Activated naive CD8-positive, alpha-beta T cell treated with anti-CD3 and anti-CD28 coated beads, Interleukin-2, amount 50 U/mL, for 24 hours (primary cell): ENCODE results near the gene OR1J4.
"Not testable (repeated sequence)": the region's sequence is repeated elsewhere in the genome, so short reads cannot be mapped to it uniquely, and the experiment has no call there.

ENCODE experiments used
- ATAC-seq: fragments of 150-1000 bp; cut with Tn5 transposase; one replicate; pipeline ENCODE4 v1.10.0; 2021
- DNase-seq: peaks from one replicate; pipeline ENCODE4 v3.0.0; 2021
- H3K27ac Mint-ChIP-seq: one replicate; pipeline ENCODE4 v1.8.0; 2021; ENCODE audit warnings: mild to moderate bottlenecking, mixed read lengths
- H3K27me3 Mint-ChIP-seq: one replicate; pipeline ENCODE4 v1.8.0; 2021; ENCODE audit warnings: mixed read lengths
- H3K36me3 Mint-ChIP-seq: one replicate; pipeline ENCODE4 v1.8.0; 2021; ENCODE audit warnings: low read depth, mixed read lengths
- H3K4me1 Mint-ChIP-seq: one replicate; pipeline ENCODE4 v1.8.0; 2021; ENCODE audit warnings: mixed read lengths
- H3K4me3 Mint-ChIP-seq: one replicate; pipeline ENCODE4 v1.8.0; 2021; ENCODE audit warnings: mild to moderate bottlenecking, moderate library complexity, mixed read lengths
- H3K9me3 Mint-ChIP-seq: one replicate; pipeline ENCODE4 v1.8.0; 2021; ENCODE audit warnings: mixed read lengths

The OR1J4 gene

GRCh38 chr9:122518841-122519240 lies at the start of gene OR1J4:
Gene OR1J4, plus strand, starts transcription at chr9:122519141. Its CDS starts 0 bp downstream, at chr9:122519141.
- DNase-seq, result no peak
- Mint-ChIP-seq H3K36me3 (no peaks in the 10 kb centered on the region), H3K27ac (no peak within 1 kb of the TSS), H3K4me3 (no peak within 1 kb of the TSS), H3K9me3 (no peaks in the 10 kb centered on the region), H3K27me3 (peaks cover 21% of the 10 kb centered on the region), H3K4me1 (no peaks in the 10 kb centered on the region)
- ATAC-seq, result no peak

- H3K27ac Mint-ChIP-seq, result no peak overlapping the region
- no peaks in the 10 kb centered on the region for H3K9me3 Mint-ChIP-seq
- H3K27me3 Mint-ChIP-seq, result peaks cover 21% of the 10 kb centered on the region
- no peak overlapping the region for H3K4me3 Mint-ChIP-seq
- H3K36me3 Mint-ChIP-seq, result no peaks in the 10 kb centered on the region
- no peak for ATAC-seq
- no peak for DNase-seq
- no peaks in the 10 kb centered on the region for H3K4me1 Mint-ChIP-seq
These were observed 44.4 kb upstream of the OR1J4 start for GRCh38 chr9:122474561-122474960.

- H3K27ac Mint-ChIP-seq, result no peak overlapping the region
- DNase-seq (no peak), ATAC-seq (no peak)
- no peak overlapping the region for H3K4me3 Mint-ChIP-seq
- H3K4me1 Mint-ChIP-seq, result no peaks in the 10 kb centered on the region
- peaks cover 26% of the 10 kb centered on the region for H3K27me3 Mint-ChIP-seq
- no peaks in the 10 kb centered on the region for H3K36me3 Mint-ChIP-seq
- H3K9me3 Mint-ChIP-seq, result no peaks in the 10 kb centered on the region
These were observed 43.2 kb upstream of the OR1J4 start for GRCh38 chr9:122475717-122476116.

- Mint-ChIP-seq H3K27ac (no peak overlapping the region), H3K4me1 (no peaks in the 10 kb centered on the region), H3K4me3 (no peak overlapping the region), H3K36me3 (no peaks in the 10 kb centered on the region), H3K27me3 (peaks cover 31% of the 10 kb centered on the region), H3K9me3 (no peaks in the 10 kb centered on the region)
- no peak for DNase-seq
- ATAC-seq, result peak; percentile 88
These were observed 41.6 kb upstream of the OR1J4 start for GRCh38 chr9:122477346-122477745.

- Mint-ChIP-seq H3K27ac (no peak within 1 kb of the TSS), H3K4me3 (no peak within 1 kb of the TSS), H3K27me3 (peaks cover 31% of the 10 kb centered on the region), H3K36me3 (no peaks in the 10 kb centered on the region), H3K4me1 (no peaks in the 10 kb centered on the region), H3K9me3 (no peaks in the 10 kb centered on the region)
- ATAC-seq (no peak), DNase-seq (no peak)
These were observed 41.1 kb upstream of the OR1J4 start, which contains the start of gene OR1J1 for GRCh38 chr9:122477826-122478225. Gene OR1J1, minus strand, starts transcription at chr9:122477926. Its CDS starts 0 bp downstream, at chr9:122477926.

GRCh38 chr9:122479062-122479461 lies 39.9 kb upstream of the OR1J4 start:
- Mint-ChIP-seq H3K4me1 (no peaks in the 10 kb centered on the region), H3K36me3 (no peaks in the 10 kb centered on the region), H3K27ac (no peak overlapping the region), H3K4me3 (no peak overlapping the region), H3K9me3 (no peaks in the 10 kb centered on the region), H3K27me3 (peaks cover 31% of the 10 kb centered on the region)
- no peak for DNase-seq
- no peak for ATAC-seq

GRCh38 chr9:122498883-122499288 lies 20.1 kb upstream of the OR1J4 start:
- peaks cover 3% of the 10 kb centered on the region for H3K9me3 Mint-ChIP-seq
- H3K27ac Mint-ChIP-seq, result no peak overlapping the region
- no peaks in the 10 kb centered on the region for H3K36me3 Mint-ChIP-seq
- peaks cover 12% of the 10 kb centered on the region for H3K27me3 Mint-ChIP-seq
- no peak overlapping the region for H3K4me3 Mint-ChIP-seq
- DNase-seq (no peak), ATAC-seq (peak; percentile 49)
- no peaks in the 10 kb centered on the region for H3K4me1 Mint-ChIP-seq

- no peak overlapping the region for H3K4me3 Mint-ChIP-seq
- H3K27me3 Mint-ChIP-seq, result peaks cover 16% of the 10 kb centered on the region
- H3K36me3 Mint-ChIP-seq, result no peaks in the 10 kb centered on the region
- DNase-seq (no peak), ATAC-seq (no peak)
- no peak overlapping the region for H3K27ac Mint-ChIP-seq
- H3K9me3 Mint-ChIP-seq, result no peaks in the 10 kb centered on the region
- H3K4me1 Mint-ChIP-seq, result no peaks in the 10 kb centered on the region
These were observed 12.0 kb upstream of the OR1J4 start for GRCh38 chr9:122506964-122507363.

GRCh38 chr9:122510502-122510901 lies 8.4 kb upstream of the OR1J4 start, which contains the start of gene OR1J2:
Gene OR1J2, plus strand, starts transcription at chr9:122510802. Its CDS starts 0 bp downstream, at chr9:122510802.
- no peaks in the 10 kb centered on the region for H3K9me3 Mint-ChIP-seq
- H3K27ac Mint-ChIP-seq, result no peak within 1 kb of the TSS
- peaks cover 23% of the 10 kb centered on the region for H3K27me3 Mint-ChIP-seq
- no peak for DNase-seq
- ATAC-seq, result no peak
- H3K4me1 Mint-ChIP-seq, result no peaks in the 10 kb centered on the region
- H3K36me3 Mint-ChIP-seq, result no peaks in the 10 kb centered on the region
- no peak within 1 kb of the TSS for H3K4me3 Mint-ChIP-seq

- no peaks in the 10 kb centered on the region for H3K36me3 Mint-ChIP-seq
- no peaks in the 10 kb centered on the region for H3K9me3 Mint-ChIP-seq
- ATAC-seq (no peak), DNase-seq (no peak)
- H3K4me3 Mint-ChIP-seq, result no peak overlapping the region
- no peaks in the 10 kb centered on the region for H3K4me1 Mint-ChIP-seq
- no peak overlapping the region for H3K27ac Mint-ChIP-seq
- peaks cover 19% of the 10 kb centered on the region for H3K27me3 Mint-ChIP-seq
These were observed 715 bp upstream of the OR1J4 start for GRCh38 chr9:122518226-122518625.

GRCh38 chr9:122519376-122519775 lies 435 bp downstream of the OR1J4 start:
- Mint-ChIP-seq H3K36me3 (no peaks in the 10 kb centered on the region), H3K27me3 (peaks cover 19% of the 10 kb centered on the region)
- ATAC-seq, result no peak

GRCh38 chr9:122526602-122527001 lies 7.7 kb downstream of the OR1J4 start:
- no peaks in the 10 kb centered on the region for H3K9me3 Mint-ChIP-seq
- H3K27ac Mint-ChIP-seq, result peak overlapping the region; percentile 36
- ATAC-seq, result peak; percentile 90
- peak; percentile 13 for DNase-seq
- H3K27me3 Mint-ChIP-seq, result peaks cover 13% of the 10 kb centered on the region
- H3K4me3 Mint-ChIP-seq, result no peak overlapping the region
- H3K36me3 Mint-ChIP-seq, result no peaks in the 10 kb centered on the region
- peaks cover 9% of the 10 kb centered on the region for H3K4me1 Mint-ChIP-seq

More at GRCh38 chr9:122519376-122519775, 435 bp downstream of the OR1J4 start:
- Mint-ChIP-seq H3K27ac (no peak overlapping the region), H3K4me3 (no peak overlapping the region), H3K9me3 (no peaks in the 10 kb centered on the region), H3K4me1 (no peaks in the 10 kb centered on the region)
- DNase-seq, result no peak

- H3K4me3 Mint-ChIP-seq, result no peak within 1 kb of the TSS
- DNase-seq (no peak), ATAC-seq (no peak)
- peaks cover 9% of the 10 kb centered on the region for H3K4me1 Mint-ChIP-seq
- H3K9me3 Mint-ChIP-seq, result no peaks in the 10 kb centered on the region
- no peaks in the 10 kb centered on the region for H3K36me3 Mint-ChIP-seq
- peaks cover 13% of the 10 kb centered on the region for H3K27me3 Mint-ChIP-seq
- peak within 1 kb of the TSS; percentile 36 for H3K27ac Mint-ChIP-seq
These were observed 8.3 kb downstream of the OR1J4 start, which contains the start of gene OR1N1 for GRCh38 chr9:122527193-122527592. Gene OR1N1, minus strand, starts transcription at chr9:122527293. Its CDS starts 0 bp downstream, at chr9:122527293.

GRCh38 chr9:122531157-122531556 lies 12.2 kb downstream of the OR1J4 start:
- not testable (repeated sequence) for DNase-seq, H3K4me1 Mint-ChIP-seq, H3K36me3 Mint-ChIP-seq, H3K9me3 Mint-ChIP-seq, H3K4me3 Mint-ChIP-seq, H3K27me3 Mint-ChIP-seq, H3K27ac Mint-ChIP-seq, ATAC-seq

GRCh38 chr9:122536134-122536533 lies 17.2 kb downstream of the OR1J4 start:
- Mint-ChIP-seq H3K9me3 (no peaks in the 10 kb centered on the region), H3K27ac (no peak overlapping the region), H3K4me1 (no peaks in the 10 kb centered on the region), H3K4me3 (no peak overlapping the region), H3K27me3 (peaks cover 4% of the 10 kb centered on the region), H3K36me3 (no peaks in the 10 kb centered on the region)
- no peak for ATAC-seq
- DNase-seq, result no peak

- H3K4me3 Mint-ChIP-seq, H3K4me1 Mint-ChIP-seq, H3K9me3 Mint-ChIP-seq, H3K27ac Mint-ChIP-seq, H3K36me3 Mint-ChIP-seq, ATAC-seq, H3K27me3 Mint-ChIP-seq, DNase-seq: not testable (repeated sequence)
These were observed 18.1 kb downstream of the OR1J4 start for GRCh38 chr9:122537066-122537465.
